RKO (cell line): ENCODE data around the gene MAPK8IP1.

Source experiments
- DNase-seq: peaks from one replicate; pipeline ENCODE4 v3.0.0-alpha.2; 2016; ENCODE audit warnings: low spot score

MAPK8IP1 gene

GRCh38 chr11:45945397-45945999 is 60.0 kb downstream of the MAPK8IP1 start:
- no peak for DNase-seq

- DNase-seq: no peak
Measured at GRCh38 chr11:45947885-45948284, 62.4 kb downstream of the MAPK8IP1 start.

- no peak for DNase-seq
Measured at GRCh38 chr11:45948356-45948755, 62.9 kb downstream of the MAPK8IP1 start.

GRCh38 chr11:45949992-45950407 is 64.5 kb downstream of the MAPK8IP1 start:
- DNase-seq: no peak
